ENCODE results near the gene RYK. TPM values are rescaled to one million over a fixed set of nuclear protein-coding genes. Genes with fewer than 3 reads are reported as not detected.

The RYK gene
- total and polyA plus RNA-seq, 2 donors (not counting 3 experiments of a cell fraction or from before 2014, with no cell fraction given) = 23.8 to 48.3 TPM

DNA sequence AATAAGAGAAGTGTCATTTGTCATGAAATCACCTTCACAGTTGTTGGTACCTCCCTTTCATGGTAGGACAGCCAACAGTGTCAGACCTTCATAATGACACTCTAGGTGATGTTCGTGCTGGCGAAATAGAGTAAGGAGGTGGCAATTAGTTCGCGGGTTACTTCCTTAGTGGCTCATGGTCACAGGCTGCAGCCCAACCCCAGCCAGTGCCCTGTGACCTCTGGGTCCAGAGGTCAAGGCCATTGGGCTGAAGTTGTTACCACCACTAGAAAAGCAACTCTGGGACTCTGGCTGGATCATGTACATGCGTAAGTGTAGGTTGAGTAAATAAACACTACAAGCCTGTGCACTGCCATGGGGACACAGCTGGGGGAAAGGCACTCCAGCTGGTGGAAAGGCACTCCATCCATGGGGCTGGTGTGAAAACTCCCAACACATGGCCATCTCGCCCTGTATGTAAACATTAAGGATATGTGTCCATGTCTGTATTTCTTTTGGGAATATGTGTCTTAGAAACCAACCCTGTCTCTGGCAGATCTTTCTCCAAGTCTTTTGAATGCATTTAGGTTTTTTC is 106.7 kb downstream of the RYK start:
- no TSS peak for BruUV-seq (replicated peaks)
- DNase-seq (ENCODE audit: low read depth, low spot score) (no peak), FAIRE-seq (no peak)
- H3K4me1 ChIP-seq (ENCODE audit: control insufficient read depth, extremely low read depth, insufficient read depth, low read length) = peaks cover 16% of the 10 kb centered on the region
- no peaks in the 10 kb centered on the region for H3K9me1 ChIP-seq (replicated peaks; ENCODE audit: control insufficient read depth, extremely low read depth, insufficient read depth, low read length)
- no peaks in the 10 kb centered on the region for H3K79me2 ChIP-seq (ENCODE audit: control insufficient read depth, insufficient read depth, low read length)
- no peak overlapping the region for H3K27ac ChIP-seq (ENCODE audit: insufficient read depth, low read depth, low read length)
- TF ChIP-seq GATA2 (IDR thresholded peaks at IDR 0.05; ENCODE audit: insufficient read depth, insufficient read length, low read depth, low read length) (no peak), POLR2AphosphoS5 (IDR thresholded peaks at IDR 0.05; ENCODE audit: insufficient read depth, low read depth, low read length) (no peak), POLR2A (IDR thresholded peaks at IDR 0.05; ENCODE audit: low read depth, low read length) (no peak), JUN (IDR thresholded peaks at IDR 0.05; ENCODE audit: borderline replicate concordance, insufficient read depth, insufficient read length, low read depth) (no peak)
- TF ChIP-seq, protein P1, sequence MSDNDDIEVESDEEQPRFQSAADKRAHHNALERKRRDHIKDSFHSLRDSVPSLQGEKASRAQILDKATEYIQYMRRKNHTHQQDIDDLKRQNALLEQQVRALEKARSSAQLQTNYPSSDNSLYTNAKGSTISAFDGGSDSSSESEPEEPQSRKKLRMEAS (IDR thresholded peaks at IDR 0.05; ENCODE audit: insufficient read depth, insufficient read length) = no peak
- dilution Hi-C loops (cut with MboI; ENCODE audit: extremely low pct_ligation_motif_present, low sequenced_read_pairs) = no loop called here
- POLR2A ChIA-PET = no interaction called here
- H2AFZ ChIP-seq (ENCODE audit: low read depth, low read length) = no peak overlapping the region
- no peaks in the 10 kb centered on the region for H4K20me1 ChIP-seq (replicated peaks; ENCODE audit: control insufficient read depth, extremely low read depth, insufficient read depth, low read length)
- no peak overlapping the region for H3K4me3 ChIP-seq (replicated peaks in 1 of 3; ENCODE audit: insufficient read depth in 1 of 3, low read depth in 1 of 3, low read length in 3 of 3)
- CTCF ChIA-PET = interaction anchor here (0.9 to 1.3 kb wide), 3 partner anchors 54 to 221 kb away, joined by 3 to 4 read pairs (median 3); no protein-coding TSS in a partner anchor
- H3K27me3 ChIP-seq (ENCODE audit: control insufficient read depth in 2 of 2, insufficient read depth in 2 of 2, low read length in 2 of 2) = no peaks in the 10 kb centered on the region
- H3K36me3 ChIP-seq (ENCODE audit: control insufficient read depth in 2 of 2, extremely low read depth in 1 of 2, insufficient read depth in 2 of 2, low read length in 2 of 2) = peaks cover 0 to 2% of the 10 kb centered on the region in 2 experiments
- H3K9ac ChIP-seq (replicated peaks; ENCODE audit: extremely low read depth, insufficient read depth, low read length) = no peak overlapping the region
- H3K9me3 ChIP-seq (replicated peaks; ENCODE audit: control insufficient read depth, insufficient read depth, low read length) = no peaks in the 10 kb centered on the region
- peak overlapping the region; percentile 21 for H3K4me2 ChIP-seq (ENCODE audit: insufficient read depth, low read length)
- intact Hi-C loops (cut with micrococcal nuclease) = no loop called here

DNA sequence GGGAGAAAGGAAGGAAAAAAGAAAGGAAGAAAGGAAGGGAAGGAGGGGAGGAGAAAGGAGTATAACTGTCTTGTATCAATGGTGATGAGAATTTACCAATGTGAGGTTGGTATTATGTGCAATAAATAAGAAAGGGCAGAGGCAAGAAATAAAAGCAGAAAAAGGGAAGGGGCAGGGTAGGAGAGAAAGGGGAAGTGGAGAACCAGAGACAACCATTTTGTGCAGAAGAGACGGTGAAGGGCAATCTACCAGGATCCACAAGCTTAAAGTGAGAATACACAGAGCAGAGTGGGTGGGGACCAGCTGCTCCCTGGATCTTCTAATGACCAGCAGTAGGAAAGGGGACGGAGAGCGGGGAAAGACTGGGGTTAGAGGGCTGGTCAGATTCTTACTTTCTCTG is 114.1 kb downstream of the RYK start:
- Histone ChIP-seq H2AFZ (ENCODE audit: low read depth, low read length) (no peak overlapping the region), H3K9ac (replicated peaks; ENCODE audit: extremely low read depth, insufficient read depth, low read length) (no peak overlapping the region), H3K4me2 (ENCODE audit: insufficient read depth, low read length) (no peak overlapping the region), H3K27me3 (ENCODE audit: control insufficient read depth in 2 of 2, insufficient read depth in 2 of 2, low read length in 2 of 2) (no peaks in the 10 kb centered on the region), H3K4me1 (ENCODE audit: control insufficient read depth, extremely low read depth, insufficient read depth, low read length) (no peaks in the 10 kb centered on the region), H4K20me1 (replicated peaks; ENCODE audit: control insufficient read depth, extremely low read depth, insufficient read depth, low read length) (no peaks in the 10 kb centered on the region), H3K36me3 (ENCODE audit: control insufficient read depth in 2 of 2, extremely low read depth in 1 of 2, insufficient read depth in 2 of 2, low read length in 2 of 2) (peaks cover 0 to 2% of the 10 kb centered on the region in 2 experiments), H3K9me3 (replicated peaks; ENCODE audit: control insufficient read depth, insufficient read depth, low read length) (no peaks in the 10 kb centered on the region), H3K79me2 (ENCODE audit: control insufficient read depth, insufficient read depth, low read length) (no peaks in the 10 kb centered on the region), H3K9me1 (replicated peaks; ENCODE audit: control insufficient read depth, extremely low read depth, insufficient read depth, low read length) (no peaks in the 10 kb centered on the region), H3K4me3 (replicated peaks in 1 of 3; ENCODE audit: insufficient read depth in 1 of 3, low read depth in 1 of 3, low read length in 3 of 3) (no peak overlapping the region), H3K27ac (ENCODE audit: insufficient read depth, low read depth, low read length) (no peak overlapping the region)
- TF ChIP-seq MYC (IDR thresholded peaks at IDR 0.05; ENCODE audit: low read depth, low read length) (no peak), EZH2 (IDR thresholded peaks at IDR 0.05; ENCODE audit: borderline replicate concordance, low read depth, low read length, severe bottlenecking) (no peak), POLR2A (IDR thresholded peaks at IDR 0.05; ENCODE audit: low read depth, low read length) (no peak)
- TF ChIP-seq, protein P2, sequence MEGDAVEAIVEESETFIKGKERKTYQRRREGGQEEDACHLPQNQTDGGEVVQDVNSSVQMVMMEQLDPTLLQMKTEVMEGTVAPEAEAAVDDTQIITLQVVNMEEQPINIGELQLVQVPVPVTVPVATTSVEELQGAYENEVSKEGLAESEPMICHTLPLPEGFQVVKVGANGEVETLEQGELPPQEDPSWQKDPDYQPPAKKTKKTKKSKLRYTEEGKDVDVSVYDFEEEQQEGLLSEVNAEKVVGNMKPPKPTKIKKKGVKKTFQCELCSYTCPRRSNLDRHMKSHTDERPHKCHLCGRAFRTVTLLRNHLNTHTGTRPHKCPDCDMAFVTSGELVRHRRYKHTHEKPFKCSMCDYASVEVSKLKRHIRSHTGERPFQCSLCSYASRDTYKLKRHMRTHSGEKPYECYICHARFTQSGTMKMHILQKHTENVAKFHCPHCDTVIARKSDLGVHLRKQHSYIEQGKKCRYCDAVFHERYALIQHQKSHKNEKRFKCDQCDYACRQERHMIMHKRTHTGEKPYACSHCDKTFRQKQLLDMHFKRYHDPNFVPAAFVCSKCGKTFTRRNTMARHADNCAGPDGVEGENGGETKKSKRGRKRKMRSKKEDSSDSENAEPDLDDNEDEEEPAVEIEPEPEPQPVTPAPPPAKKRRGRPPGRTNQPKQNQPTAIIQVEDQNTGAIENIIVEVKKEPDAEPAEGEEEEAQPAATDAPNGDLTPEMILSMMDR (IDR thresholded peaks at IDR 0.05; ENCODE audit: extremely low read depth in 1 of 2, insufficient read depth in 1 of 2, low read depth in 1 of 2, low read length in 2 of 2) = no peak
- no peak for DNase-seq (ENCODE audit: low read depth, low spot score)
- CTCF ChIA-PET = no interaction called here
- dilution Hi-C loops (cut with MboI; ENCODE audit: extremely low pct_ligation_motif_present, low sequenced_read_pairs) = no loop called here
- intact Hi-C loops (cut with micrococcal nuclease) = no loop called here
- no peak for FAIRE-seq
- no TSS peak for BruUV-seq (replicated peaks)
- POLR2A ChIA-PET = no interaction called here

All from endothelial cell of umbilical vein (primary cell).